HG03354 (cell line): Measurements from ENCODE around the gene TTPAL.

Experiments used
- ATAC-seq: cut with Tn5 transposase; IDR thresholded peaks from one replicate; pipeline ENCODE4 v1.9.1; 2021; ENCODE audit warnings: mild to moderate bottlenecking; ENCODE audit not compliant: unreplicated experiment, poor library complexity, severe bottlenecking

TTPAL gene

DNA sequence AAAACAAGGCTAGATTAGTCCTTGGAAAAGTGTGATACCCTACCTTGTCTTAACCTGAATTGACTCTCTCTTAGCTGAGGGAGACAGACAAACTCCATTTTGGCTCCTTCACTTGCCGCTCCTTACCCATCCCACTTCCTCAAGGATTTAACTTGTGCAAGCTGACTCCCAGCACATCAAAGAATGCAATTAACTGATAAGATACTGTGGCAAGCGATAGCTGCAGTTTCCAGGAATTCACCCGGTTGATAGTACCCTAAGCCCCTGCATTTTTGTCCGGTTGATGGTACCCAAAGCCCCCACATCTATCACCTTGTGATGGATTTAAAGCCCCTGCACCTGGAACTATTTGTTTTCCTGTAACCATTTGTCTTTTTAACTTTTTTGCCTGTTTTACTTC, 48.1 kb downstream of the TTPAL start:
- ATAC-seq = no peak

- no peak for ATAC-seq
Measured at GRCh38 chr20:44526129-44526528, 50.5 kb downstream of the TTPAL start.

DNA sequence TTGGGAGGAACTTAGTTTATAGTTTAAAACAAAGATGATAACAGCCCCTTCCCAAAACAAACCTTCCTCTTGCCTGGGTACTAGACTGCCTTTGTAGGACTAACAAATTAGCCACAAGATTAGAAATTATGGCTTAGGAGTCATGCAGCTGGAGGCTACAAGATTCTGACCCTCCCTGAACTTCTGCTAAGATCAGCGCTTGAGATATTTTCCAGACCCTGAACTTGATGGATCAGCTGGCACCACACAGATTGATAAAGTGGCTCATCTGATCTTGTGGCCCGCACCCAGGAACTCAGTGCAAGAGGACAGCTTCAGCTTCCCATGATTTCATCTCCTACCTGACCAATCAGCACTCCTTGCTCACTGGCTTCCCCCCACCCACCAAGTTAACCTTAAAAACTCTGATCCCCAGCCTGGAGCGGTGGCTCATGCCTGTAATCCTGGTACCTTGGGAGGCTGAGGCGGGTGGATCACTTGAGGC, 52.1 kb downstream of the TTPAL start:
- ATAC-seq = no peak

DNA sequence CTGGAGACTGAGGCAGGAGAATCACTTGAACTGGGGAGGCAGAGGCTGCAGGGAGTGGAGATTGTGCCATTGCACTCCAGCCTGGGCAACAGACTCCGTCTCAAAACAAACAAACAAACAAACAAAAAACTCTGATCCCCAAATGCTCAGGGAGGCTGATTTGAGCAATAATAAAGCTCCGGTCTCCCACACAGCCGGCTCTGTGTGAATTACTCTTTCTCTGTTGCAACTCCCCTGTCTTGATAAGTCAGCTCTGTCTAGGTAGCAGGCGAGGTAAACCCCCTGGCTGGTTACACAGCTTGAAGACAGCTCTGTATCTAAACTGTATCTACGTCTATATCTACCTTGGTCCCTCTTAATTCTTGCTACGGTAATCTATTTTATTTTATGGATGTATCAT, 52.6 kb downstream of the TTPAL start:
- ATAC-seq = no peak

DNA sequence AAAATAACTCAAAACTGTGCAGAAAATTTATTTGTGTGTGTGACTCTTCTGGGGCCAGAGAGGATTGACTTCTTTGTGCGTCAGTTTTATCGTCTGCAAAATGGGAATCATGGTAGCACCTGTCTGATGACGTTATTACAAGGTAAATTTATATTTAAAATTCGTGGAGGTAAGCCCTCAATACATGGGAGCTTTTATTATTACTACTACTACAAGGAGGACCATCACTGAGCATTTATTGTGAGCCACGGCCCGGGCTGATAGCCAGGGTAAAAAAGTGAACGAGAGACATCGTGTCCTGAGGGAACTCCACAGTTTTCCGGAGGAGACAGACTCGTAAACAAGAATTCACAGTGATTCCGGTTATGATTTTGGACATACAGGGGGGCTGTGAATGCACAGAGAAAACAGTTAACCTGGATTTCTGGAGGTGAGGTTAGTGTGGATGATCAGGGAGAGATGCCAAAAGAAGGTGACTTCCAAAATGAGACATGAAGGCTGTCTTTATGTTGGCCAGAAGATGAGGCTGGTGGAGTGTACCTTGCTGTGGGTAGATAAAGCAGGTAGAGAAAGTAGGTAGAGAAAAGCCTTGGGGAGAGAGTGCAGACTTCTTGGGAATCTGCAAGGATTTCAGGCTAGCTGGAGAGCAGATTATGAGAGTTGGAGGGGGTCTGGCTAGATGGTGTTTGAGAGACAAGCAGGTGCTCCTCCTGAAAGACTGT, 56.7 kb downstream of the TTPAL start:
- ATAC-seq = no peak

DNA sequence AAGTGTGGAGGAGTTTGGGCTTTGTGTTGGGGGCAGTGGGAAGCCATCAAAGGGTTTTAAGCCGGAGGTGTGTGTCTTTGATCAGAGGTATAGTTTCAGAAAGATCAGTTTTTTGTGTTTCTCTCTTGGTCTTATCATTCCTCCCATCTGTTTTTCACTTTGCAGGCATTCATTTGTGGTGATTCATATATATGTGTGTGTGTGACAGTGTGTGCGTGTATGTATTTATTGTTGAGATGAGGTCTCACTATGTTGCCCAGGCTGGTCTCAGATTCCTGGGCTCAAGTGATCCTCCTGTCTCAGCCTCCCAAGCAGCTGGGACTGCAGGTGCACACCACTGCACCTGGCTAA, 57.3 kb downstream of the TTPAL start:
- ATAC-seq = no peak

- ATAC-seq = no peak
Measured at GRCh38 chr20:44533928-44534327, 58.3 kb downstream of the TTPAL start.

GRCh38 chr20:44536175-44536574, 60.5 kb downstream of the TTPAL start:
- ATAC-seq = no peak

- no peak for ATAC-seq
Measured at GRCh38 chr20:44537993-44538392, 62.3 kb downstream of the TTPAL start.

- no peak for ATAC-seq
Measured at GRCh38 chr20:44540834-44541233, 65.2 kb downstream of the TTPAL start.

- no peak for ATAC-seq
Measured at GRCh38 chr20:44541992-44542391, 66.3 kb downstream of the TTPAL start.

DNA sequence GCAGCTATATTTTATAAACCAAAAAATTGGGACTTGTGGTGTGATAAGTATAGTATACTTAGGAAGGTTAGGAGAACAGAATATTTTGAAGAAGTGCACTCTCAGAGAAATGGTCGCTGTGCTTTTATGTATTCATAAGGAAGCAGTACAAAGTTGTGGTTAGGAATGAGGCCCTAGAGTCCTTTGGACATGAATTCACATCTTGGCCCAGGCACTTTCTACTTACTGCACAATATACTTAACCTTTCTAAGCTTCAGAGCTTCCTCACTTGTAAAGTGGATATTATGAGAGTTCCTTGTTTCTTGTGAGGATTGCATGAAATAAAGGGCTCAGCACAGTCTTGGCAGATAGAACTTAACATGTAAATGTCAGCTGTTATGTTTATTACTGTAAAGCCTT, 67.2 kb downstream of the TTPAL start:
- no peak for ATAC-seq

DNA sequence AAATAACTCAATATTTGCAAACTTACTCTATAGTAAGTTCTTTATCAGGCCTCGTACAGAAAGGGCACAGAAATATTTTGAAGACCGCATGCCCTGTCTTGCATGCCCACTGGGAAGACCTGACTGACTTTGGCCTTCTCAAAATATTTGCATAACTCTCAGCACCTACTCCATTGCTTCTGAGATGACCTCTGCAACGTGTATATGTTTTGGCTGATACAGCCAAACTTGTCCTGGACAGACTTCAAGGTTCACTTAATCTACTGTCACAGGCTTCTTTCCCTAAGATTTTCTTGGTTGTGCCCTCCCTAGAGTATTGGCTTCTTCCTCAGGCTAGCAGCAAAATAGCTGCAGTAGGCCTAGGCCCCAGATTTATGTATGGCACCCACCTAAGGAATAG, 67.7 kb downstream of the TTPAL start:
- no peak for ATAC-seq
